HEK293 (cell line): Measurements from ENCODE around the gene TDRD10.

Experiments used
- AEBP2 ChIP-seq: fragments of 450-650 bp; formaldehyde crosslinking; IDR thresholded peaks from 2 replicates; pipeline ENCODE4 v1.5.1; 2016; ENCODE audit warnings: missing biosample characterization, missing genetic modification characterization, borderline replicate concordance
- BCL11A ChIP-seq: fragments of 450-650 bp; formaldehyde crosslinking; IDR thresholded peaks from 2 replicates; pipeline ENCODE4 v1.5.1; 2016; ENCODE audit warnings: low read depth, missing biosample characterization, missing genetic modification characterization
- GFI1B ChIP-seq: fragments of 450-650 bp; formaldehyde crosslinking; IDR thresholded peaks from 2 replicates; pipeline ENCODE4 v1.5.1; 2016; ENCODE audit warnings: missing biosample characterization, missing genetic modification characterization
- KLF8 ChIP-seq: fragments of 450-650 bp; formaldehyde crosslinking; IDR thresholded peaks from 2 replicates; pipeline ENCODE4 v1.5.1; 2016; ENCODE audit warnings: missing biosample characterization, missing genetic modification characterization
- MEIS1 ChIP-seq: sonication (generic); formaldehyde crosslinking; IDR thresholded peaks from 2 replicates; pipeline ENCODE4 v1.8.1; 2022; ENCODE audit warnings: missing genetic modification reagents, mild to moderate bottlenecking, borderline replicate concordance
- MZF1 ChIP-seq: fragments of 450-650 bp; formaldehyde crosslinking; IDR thresholded peaks from 2 replicates; pipeline ENCODE4 v1.5.1; 2017; ENCODE audit warnings: missing biosample characterization, missing genetic modification characterization, borderline replicate concordance
- OVOL3 ChIP-seq: fragments of 450-650 bp; formaldehyde crosslinking; IDR thresholded peaks from 2 replicates; pipeline ENCODE4 v1.5.1; 2016; ENCODE audit warnings: missing biosample characterization, missing genetic modification characterization
- PRDM2 ChIP-seq: fragments of 450-650 bp; formaldehyde crosslinking; IDR thresholded peaks from 2 replicates; pipeline ENCODE4 v1.5.1; 2016; ENCODE audit warnings: missing biosample characterization, missing genetic modification characterization, borderline replicate concordance
- YY2 ChIP-seq: fragments of 450-650 bp; formaldehyde crosslinking; IDR thresholded peaks from 2 replicates; pipeline ENCODE4 v1.5.1; 2016; ENCODE audit warnings: missing biosample characterization, missing genetic modification characterization
- ZBTB8A ChIP-seq: fragments of 450-650 bp; formaldehyde crosslinking; IDR thresholded peaks from 2 replicates; pipeline ENCODE4 v1.5.1; 2016; ENCODE audit warnings: missing biosample characterization, missing genetic modification characterization
- ZNF112 ChIP-seq: fragments of 450-650 bp; formaldehyde crosslinking; IDR thresholded peaks from 2 replicates; pipeline ENCODE4 v1.5.0; 2017; ENCODE audit warnings: missing biosample characterization, missing genetic modification characterization
- ZNF146 ChIP-seq: fragments of 450-650 bp; formaldehyde crosslinking; IDR thresholded peaks from 2 replicates; pipeline ENCODE4 v1.5.1; 2016; ENCODE audit warnings: missing biosample characterization, missing genetic modification characterization
- ZNF155 ChIP-seq: fragments of 450-650 bp; formaldehyde crosslinking; IDR thresholded peaks from 2 replicates; pipeline ENCODE4 v1.5.1; 2016; ENCODE audit warnings: missing biosample characterization, missing genetic modification characterization
- ZNF157 ChIP-seq: fragments of 450-650 bp; formaldehyde crosslinking; IDR thresholded peaks from 2 replicates; pipeline ENCODE4 v1.5.1; 2016; ENCODE audit warnings: missing biosample characterization, missing genetic modification characterization
- ZNF354C ChIP-seq: fragments of 450-650 bp; formaldehyde crosslinking; IDR thresholded peaks from 2 replicates; pipeline ENCODE4 v1.5.1; 2016; ENCODE audit warnings: missing biosample characterization, missing genetic modification characterization, low read depth, borderline replicate concordance
- ZNF510 ChIP-seq: fragments of 450-650 bp; formaldehyde crosslinking; IDR thresholded peaks from 2 replicates; pipeline ENCODE4 v1.5.1; 2018; ENCODE audit warnings: mild to moderate bottlenecking, missing genetic modification characterization, missing biosample characterization; ENCODE audit not compliant: insufficient replicate concordance
- ZNF548 ChIP-seq: fragments of 450-650 bp; formaldehyde crosslinking; IDR thresholded peaks from 2 replicates; pipeline ENCODE4 v1.5.1; 2016; ENCODE audit warnings: missing biosample characterization, missing genetic modification characterization
- ZNF747 ChIP-seq: fragments of 450-650 bp; formaldehyde crosslinking; IDR thresholded peaks from 2 replicates; pipeline ENCODE4 v1.5.1; 2016; ENCODE audit warnings: missing biosample characterization, missing genetic modification characterization
- ZNF830 ChIP-seq: fragments of 450-650 bp; IDR thresholded peaks from 2 replicates; pipeline ENCODE4 v1.5.0; 2018; ENCODE audit warnings: missing biosample characterization, missing genetic modification characterization, low read depth, mild to moderate bottlenecking, moderate library complexity
- ZSCAN23 ChIP-seq: fragments of 450-650 bp; formaldehyde crosslinking; IDR thresholded peaks from 2 replicates; pipeline ENCODE4 v1.5.1; 2016; ENCODE audit warnings: missing biosample characterization, missing genetic modification characterization
- TF ChIP-seq, protein P1 (sequence below): fragments of 450-650 bp; IDR thresholded peaks from 2 replicates; pipeline ENCODE4 v1.5.1; 2018; ENCODE audit warnings: missing biosample characterization, mild to moderate bottlenecking, missing genetic modification characterization
- TF ChIP-seq, protein P2 (sequence below): fragments of 450-650 bp; formaldehyde crosslinking; IDR thresholded peaks from 2 replicates; pipeline ENCODE4 v1.5.1; 2016; ENCODE audit warnings: missing biosample characterization, missing genetic modification characterization, low read depth

The TDRD10 gene

DNA sequence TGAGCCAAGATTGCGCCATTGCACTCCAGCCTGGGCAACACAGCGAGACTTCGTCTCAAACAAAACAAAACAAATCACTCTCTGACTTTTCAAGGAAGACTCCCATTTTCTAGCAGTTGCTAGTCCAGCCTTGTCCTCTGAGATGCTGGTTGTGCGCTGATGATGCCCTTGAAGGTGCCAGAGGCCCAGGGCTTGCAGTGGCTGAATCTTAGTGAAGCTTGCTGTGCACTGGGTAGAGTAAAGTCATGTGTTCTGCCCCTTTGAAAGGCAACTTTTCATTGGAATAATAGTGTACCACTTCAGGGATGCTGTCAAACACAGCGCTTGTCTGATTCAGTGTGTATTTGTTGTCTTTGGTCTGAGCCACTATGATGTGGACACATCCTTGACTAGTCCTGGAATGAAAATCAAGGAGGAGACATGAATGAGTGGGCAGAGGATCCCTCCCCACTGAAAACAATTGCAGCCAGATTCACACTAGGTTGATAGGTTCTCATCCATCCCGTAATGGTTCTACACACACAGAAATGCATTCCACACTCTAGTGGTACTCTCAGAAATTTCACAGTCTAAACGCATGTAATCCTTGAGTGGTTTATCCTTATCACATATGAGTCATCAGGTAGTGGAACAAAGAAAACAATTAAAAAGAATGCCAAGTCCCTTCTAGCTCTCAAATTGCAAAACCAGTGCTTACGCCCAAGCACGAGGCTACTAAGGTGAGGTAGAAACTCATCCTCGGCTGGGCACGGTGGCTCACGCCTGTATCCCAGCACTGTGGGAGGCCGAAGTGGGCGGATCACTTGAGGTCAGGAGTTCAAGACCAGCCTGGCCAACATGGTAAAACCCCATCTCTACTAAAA lies 17.8 kb upstream of the TDRD10 start (continued):
- no peak for TF ChIP-seq ZNF830
- TF ChIP-seq ZSCAN23 (tag by site-specific recombination), result peak; percentile 76
- TF ChIP-seq ZNF747, result no peak
- TF ChIP-seq YY2 (tag by site-specific recombination), result no peak
- TF ChIP-seq AEBP2 (tag by site-specific recombination), result no peak
- TF ChIP-seq ZNF146 (tag by site-specific recombination), result no peak
- TF ChIP-seq BCL11A, result peak; percentile 79
- TF ChIP-seq, protein P1, sequence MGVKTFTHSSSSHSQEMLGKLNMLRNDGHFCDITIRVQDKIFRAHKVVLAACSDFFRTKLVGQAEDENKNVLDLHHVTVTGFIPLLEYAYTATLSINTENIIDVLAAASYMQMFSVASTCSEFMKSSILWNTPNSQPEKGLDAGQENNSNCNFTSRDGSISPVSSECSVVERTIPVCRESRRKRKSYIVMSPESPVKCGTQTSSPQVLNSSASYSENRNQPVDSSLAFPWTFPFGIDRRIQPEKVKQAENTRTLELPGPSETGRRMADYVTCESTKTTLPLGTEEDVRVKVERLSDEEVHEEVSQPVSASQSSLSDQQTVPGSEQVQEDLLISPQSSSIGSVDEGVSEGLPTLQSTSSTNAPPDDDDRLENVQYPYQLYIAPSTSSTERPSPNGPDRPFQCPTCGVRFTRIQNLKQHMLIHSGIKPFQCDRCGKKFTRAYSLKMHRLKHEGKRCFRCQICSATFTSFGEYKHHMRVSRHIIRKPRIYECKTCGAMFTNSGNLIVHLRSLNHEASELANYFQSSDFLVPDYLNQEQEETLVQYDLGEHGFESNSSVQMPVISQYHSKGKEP (tag by site-specific recombination), result peak; percentile 64
- TF ChIP-seq, protein P2, sequence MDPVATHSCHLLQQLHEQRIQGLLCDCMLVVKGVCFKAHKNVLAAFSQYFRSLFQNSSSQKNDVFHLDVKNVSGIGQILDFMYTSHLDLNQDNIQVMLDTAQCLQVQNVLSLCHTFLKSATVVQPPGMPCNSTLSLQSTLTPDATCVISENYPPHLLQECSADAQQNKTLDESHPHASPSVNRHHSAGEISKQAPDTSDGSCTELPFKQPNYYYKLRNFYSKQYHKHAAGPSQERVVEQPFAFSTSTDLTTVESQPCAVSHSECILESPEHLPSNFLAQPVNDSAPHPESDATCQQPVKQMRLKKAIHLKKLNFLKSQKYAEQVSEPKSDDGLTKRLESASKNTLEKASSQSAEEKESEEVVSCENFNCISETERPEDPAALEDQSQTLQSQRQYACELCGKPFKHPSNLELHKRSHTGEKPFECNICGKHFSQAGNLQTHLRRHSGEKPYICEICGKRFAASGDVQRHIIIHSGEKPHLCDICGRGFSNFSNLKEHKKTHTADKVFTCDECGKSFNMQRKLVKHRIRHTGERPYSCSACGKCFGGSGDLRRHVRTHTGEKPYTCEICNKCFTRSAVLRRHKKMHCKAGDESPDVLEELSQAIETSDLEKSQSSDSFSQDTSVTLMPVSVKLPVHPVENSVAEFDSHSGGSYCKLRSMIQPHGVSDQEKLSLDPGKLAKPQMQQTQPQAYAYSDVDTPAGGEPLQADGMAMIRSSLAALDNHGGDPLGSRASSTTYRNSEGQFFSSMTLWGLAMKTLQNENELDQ (tag by site-specific recombination), result no peak
- TF ChIP-seq GFI1B, result peak; percentile 61; the same call in 1 of the 2 replicates
- no peak for TF ChIP-seq ZNF157 (tag by site-specific recombination)
- TF ChIP-seq ZNF354C (tag by site-specific recombination), result no peak
- no peak; the same call in 1 of the 2 replicates for TF ChIP-seq OVOL3
- no peak for TF ChIP-seq ZNF548
- TF ChIP-seq ZNF510 (tag by site-specific recombination), result no peak
- TF ChIP-seq ZNF155, result no peak
- TF ChIP-seq KLF8, result peak; percentile 89
- TF ChIP-seq MZF1, result no peak
- no peak for TF ChIP-seq PRDM2 (tag by site-specific recombination)
- TF ChIP-seq ZNF112 (tag by site-specific recombination), result no peak
- no peak for TF ChIP-seq MEIS1 (CRISPR knock-in tag)
- 0 out of 2 replicates have a peak, but pooled peaks have one; percentile 23 for TF ChIP-seq ZBTB8A (tag by site-specific recombination)
